ENCODE results near the gene GSTT2.
"Not testable (repeated sequence)": the region's sequence is repeated elsewhere in the genome, so short reads cannot be mapped to it uniquely, and the experiment has no call there.

The GSTT2 gene

GRCh38 chr22:23979557-23980240, at the start of gene GSTT2:
Gene GSTT2 (plus strand): TSS chr22:23980134.
- not testable (repeated sequence) for DNase-seq

GRCh38 chr22:23938328-23939016, 41.5 kb upstream of the GSTT2 start:
- no peak for DNase-seq

GRCh38 chr22:23939017-23939357, 40.9 kb upstream of the GSTT2 start:
- DNase-seq: no peak

- not testable (repeated sequence) for DNase-seq
Measured at GRCh38 chr22:23940166-23940565, 39.8 kb upstream of the GSTT2 start.

GRCh38 chr22:23947391-23947790, 32.5 kb upstream of the GSTT2 start:
- DNase-seq: not testable (repeated sequence)

DNA sequence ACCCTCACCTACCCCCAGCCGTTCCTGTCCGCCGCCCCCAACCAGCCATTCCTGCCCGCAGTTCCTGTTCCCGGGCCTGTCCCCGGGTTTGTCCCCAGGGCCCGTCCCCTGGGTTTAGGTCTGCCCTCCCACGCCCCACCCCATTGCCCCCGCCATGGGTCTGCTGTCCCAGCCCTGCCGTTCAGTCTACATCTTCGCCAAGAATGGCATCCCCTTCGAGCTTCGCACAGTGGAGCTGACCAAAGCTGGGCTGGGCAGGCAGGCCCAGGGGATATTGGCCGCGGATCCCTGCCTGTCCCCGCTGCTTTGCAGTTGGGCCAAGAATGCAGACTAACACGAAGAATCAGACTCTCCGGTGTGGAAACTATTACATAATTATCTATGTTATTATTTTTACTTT, 30.2 kb upstream of the GSTT2 start:
- not testable (repeated sequence) for DNase-seq

- not testable (repeated sequence) for DNase-seq
Measured at GRCh38 chr22:23951383-23951782, 28.6 kb upstream of the GSTT2 start.

DNA sequence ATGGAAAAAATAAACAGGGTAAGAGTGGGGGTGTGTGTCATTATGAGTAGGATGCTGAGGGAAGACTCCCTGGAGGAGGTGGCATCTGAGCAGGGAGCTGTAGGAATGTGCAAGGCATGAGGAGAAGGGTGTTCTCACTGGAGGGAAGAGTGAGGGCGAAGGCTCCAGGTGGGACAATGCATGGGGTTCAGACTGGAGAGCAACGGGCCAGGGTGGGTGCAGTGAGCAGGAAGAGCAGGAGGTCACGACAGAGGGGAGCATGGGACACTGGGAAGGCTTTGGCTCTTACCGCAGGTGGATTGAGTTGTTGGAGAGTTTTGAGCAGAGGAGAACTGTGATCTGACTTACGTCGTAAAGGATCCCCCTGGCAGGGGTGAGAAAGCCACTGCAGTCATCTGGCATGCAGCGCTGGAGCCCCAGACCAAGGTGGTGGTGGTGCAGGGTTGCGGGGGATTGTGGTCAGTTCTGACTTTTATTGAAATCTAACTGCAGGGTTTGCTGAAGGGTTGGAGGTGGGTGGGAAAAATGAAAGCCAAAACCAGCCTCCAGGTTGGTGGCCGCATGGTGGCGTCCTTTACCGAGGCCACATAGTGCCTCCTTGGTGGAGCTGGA, 27.0 kb upstream of the GSTT2 start:
- not testable (repeated sequence) for DNase-seq

DNA sequence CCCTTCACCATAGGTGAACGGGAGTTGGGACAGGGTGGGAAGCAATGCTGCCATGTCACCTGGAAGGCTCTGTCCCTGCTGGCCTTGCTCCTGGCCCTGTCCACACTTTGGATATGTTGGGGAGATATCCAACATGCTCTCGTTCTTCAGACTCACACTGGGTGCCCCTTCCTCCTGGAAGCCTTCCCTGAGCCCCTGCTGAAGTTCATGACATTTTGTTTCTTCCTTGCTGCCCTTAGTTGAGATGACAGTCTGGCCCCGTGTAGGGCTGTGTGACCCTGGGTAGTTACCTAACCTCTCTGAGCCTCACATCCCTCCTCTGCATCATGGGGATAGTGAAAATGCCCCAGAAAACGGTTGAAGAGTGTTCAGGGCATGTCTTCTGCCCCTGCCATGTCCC, 26.4 kb upstream of the GSTT2 start:
- DNase-seq: not testable (repeated sequence)

DNA sequence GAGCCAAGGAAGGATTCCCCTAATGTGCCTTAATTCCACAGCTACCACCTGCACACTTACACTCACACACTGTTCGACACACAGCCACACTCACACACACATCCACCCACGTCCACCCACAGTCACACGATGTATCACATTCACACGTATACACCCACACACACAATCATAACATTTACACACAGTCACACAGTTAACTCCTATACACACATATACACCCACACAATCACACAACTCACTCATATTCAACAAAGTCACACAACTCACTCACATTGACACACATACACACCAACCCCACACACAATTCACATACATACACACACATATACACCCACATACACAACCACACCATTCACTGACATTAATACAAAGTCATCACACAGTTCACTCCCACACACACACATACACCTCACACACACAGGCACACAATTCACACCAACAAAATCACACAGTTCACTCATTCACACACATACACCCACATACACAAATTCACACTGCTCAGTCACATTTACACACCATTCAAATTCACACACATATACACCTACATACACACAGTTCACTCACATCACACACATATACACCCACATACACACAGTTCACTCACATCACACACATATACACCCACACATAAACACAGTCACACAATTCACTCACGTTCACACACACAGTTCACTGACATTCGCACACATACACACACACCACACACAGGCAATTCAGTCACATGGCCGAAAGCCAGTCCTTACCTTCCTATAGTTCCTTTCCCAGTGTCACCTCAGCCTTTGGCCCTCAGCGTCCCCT, 25.5 kb upstream of the GSTT2 start:
- not testable (repeated sequence) for DNase-seq

- not testable (repeated sequence) for DNase-seq
Measured at GRCh38 chr22:23954991-23955305, 25.0 kb upstream of the GSTT2 start.

- not testable (repeated sequence) for DNase-seq
Measured at GRCh38 chr22:23955886-23956285, 24.0 kb upstream of the GSTT2 start.

GRCh38 chr22:23956301-23956900, 23.5 kb upstream of the GSTT2 start:
- not testable (repeated sequence) for DNase-seq

- DNase-seq: not testable (repeated sequence)
Measured at GRCh38 chr22:23961084-23961771, 18.7 kb upstream of the GSTT2 start, which contains the start of gene GSTT2B. Gene GSTT2B (minus strand): TSS chr22:23961195. CDS start chr22:23961131, 64 bp downstream.

GRCh38 chr22:23966094-23966493, 13.8 kb upstream of the GSTT2 start:
- DNase-seq: not testable (repeated sequence)

- DNase-seq: not testable (repeated sequence)
Measured at GRCh38 chr22:23966568-23966967, 13.4 kb upstream of the GSTT2 start, which contains the start of gene DDTL. Gene DDTL (plus strand): TSS chr22:23966888. CDS start chr22:23966915, 27 bp downstream.

DNA sequence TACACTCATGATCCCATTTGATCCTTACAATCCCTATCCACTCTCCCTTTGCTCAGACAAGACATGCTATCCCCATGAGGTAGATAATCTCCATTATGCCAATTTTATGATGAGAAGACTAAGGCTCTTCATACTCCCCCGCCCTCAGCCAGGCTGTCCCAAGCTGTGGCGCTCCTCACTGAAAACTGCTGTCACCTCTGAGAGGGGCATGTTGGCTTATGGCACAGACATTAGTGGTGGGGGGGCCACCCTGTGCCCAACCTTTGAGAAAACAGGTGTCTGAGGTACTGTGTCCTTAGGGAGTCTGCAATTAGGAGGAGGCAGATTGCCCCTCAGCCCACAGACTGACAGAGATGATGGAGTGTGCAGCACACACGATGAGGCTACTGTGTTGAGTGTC, 10.9 kb upstream of the GSTT2 start:
- no peak for DNase-seq

DNA sequence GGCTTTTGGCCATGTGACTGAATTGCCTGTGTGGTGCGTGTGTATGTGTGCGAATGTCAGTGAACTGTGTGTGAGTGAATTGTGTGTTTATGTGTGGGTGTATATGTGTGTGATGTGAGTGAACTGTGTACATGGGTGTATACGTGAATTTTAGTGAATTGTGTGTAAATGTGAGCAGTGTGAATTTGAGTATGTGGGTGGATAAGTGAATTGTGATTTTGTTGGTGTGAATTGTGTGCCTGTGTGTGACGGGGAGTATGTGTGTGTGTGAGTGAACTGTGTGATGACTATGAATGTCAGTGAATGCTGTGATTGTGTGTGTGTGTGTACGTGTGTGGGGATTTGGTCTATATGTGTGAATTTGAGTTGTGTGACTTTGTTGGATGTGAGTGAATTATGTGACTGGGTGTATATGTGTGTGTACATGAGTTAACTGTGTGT, 9.7 kb upstream of the GSTT2 start:
- no peak for DNase-seq

GRCh38 chr22:23970816-23971486, 9.0 kb upstream of the GSTT2 start:
- no peak for DNase-seq

- DNase-seq: not testable (repeated sequence)
Measured at GRCh38 chr22:23971927-23972326, 8.0 kb upstream of the GSTT2 start.

DNA sequence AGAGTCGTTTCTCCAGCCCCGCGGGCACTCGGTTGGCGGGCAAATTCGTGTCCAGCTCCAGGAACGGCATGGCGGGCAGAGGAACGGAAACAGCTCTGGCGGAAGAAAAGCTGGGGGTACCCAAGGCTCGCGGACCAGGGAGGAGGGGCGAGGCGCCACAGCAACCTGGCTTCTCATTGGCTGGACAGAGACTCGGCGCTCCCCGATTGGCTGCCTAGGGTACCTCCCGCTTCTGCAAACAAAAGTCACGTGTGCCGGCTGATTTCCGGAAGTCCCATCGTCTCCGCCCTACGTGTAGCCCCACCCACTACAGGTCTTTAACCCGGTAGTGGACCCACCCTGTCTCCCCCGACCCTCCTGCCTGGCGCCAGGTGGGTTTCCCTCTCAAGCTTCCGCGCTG, 5.6 kb upstream of the GSTT2 start, which contains the start of gene DDT:
Gene DDT, minus strand, starts transcription at position 97 of the 400 bp plus-strand sequence. Its CDS starts 27 bp downstream, at position 70.
- DNase-seq: not testable (repeated sequence)

Data from NCI-H446 treated with DMSO at 0.1 percent for 48 hours (cell line).